GM19193 (cell line): ENCODE measurements around the gene HES5.

Experiments
- POLR2A ChIP-seq: IDR thresholded peaks from 4 replicates; pipeline ENCODE4 v1.6.1; 2011; ENCODE audit not compliant: insufficient read depth, insufficient read length; ENCODE audit errors: extremely low read depth

The HES5 gene

DNA sequence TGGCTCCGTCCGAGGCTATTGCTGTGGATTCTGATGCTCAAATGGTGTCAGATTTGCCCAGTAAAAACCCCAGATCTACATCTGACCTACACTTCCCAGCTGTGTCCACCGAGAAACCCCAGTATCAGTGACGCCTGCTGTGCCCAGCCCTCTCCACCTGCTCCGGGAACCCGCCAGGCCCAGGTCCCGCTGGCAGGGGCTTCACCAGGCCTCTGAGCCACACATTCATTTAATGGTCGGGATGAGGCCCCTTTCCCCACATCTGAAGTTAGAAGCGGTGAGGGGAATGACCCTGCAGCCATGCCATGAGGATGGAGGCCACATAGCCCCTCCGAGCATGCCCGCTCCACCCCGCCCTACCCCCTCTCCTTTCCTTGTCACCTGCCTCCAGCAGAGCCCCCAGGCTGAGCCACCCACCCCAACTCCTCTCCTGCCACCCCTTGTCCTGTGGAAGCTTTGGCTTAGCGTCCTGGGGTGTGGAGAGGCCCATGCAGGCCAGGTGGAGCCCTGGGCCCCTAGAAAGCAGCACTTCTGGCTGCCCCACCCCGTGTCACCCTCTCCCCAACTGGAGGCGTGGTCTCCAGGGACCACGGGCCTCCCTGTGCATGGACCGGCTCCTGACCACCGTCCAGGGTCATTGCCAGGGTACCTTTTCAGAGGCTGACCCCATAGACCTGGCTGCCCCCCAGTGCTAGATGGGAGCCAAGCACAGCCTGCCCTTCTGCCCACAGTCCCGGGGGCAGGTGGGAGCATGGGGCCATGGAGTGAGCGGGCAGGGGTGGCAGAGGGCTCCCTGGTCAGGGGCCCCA is 34.1 kb upstream of the HES5 start:
- peak; percentile 45 for TF ChIP-seq POLR2A

DNA sequence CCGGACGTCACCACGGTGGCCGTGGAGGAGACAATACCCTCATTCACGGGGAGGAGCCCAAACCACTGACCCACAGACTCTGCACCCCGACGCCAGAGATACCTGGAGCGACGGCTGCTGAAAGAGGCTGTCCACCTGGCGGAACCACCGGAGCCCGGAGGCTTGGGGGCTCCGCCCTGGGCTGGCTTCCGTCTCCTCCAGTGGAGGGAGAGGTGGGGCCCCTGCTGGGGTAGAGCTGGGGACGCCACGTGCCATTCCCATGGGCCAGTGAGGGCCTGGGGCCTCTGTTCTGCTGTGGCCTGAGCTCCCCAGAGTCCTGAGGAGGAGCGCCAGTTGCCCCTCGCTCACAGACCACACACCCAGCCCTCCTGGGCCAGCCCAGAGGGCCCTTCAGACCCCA is 33.1 kb upstream of the HES5 start:
- TF ChIP-seq POLR2A, result no peak

DNA sequence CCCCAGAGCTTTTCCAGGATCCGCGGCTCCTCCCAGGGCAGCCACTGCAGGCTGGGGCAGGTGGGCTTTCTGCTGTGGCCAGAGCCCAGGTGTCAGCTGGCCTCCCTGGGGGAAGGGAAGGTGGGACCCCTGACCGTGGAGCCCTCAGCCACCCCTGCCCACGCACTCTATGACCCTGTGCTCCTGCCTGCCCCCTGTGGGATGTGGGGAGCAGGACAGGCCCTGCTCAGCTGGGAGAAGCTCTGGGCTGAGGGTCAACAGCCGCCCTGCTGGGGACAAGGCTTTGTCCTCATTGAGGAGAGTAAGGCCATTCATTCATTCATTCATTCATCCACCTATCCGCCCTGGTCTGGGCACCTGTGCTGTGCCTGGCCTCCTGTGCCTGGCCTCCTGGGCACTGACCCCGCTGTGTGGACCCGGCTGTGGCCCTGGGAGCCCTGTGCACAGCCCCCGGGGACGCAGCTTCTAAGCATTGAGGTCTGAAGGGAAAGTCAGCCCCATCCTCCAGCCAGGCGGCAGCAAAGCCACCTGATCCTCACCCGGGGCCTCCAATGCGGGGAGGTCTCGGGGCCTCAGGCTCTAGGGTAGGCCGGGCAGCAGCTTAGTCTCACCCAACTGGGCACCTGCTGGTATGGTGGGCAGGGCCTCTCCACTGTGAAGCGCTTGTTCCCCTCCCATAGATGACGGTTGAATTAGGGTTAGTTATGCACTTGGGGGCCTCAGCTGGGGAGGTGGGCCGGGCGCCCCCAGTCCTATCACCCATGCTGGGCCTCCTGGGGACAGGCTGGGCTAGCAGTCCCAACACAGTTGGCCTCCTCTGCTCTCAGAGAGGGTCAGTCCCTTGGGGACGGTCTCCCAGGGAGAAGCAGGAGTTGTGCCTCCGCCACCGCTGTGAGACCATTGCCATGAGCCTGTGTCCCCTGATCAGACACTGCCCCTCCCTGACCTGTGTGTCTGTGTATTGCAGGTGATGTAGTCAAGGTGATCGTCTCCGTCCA is 32.1 kb upstream of the HES5 start:
- TF ChIP-seq POLR2A, result no peak

- no peak for TF ChIP-seq POLR2A
Observed at GRCh38 chr1:2561446-2561845, 31.4 kb upstream of the HES5 start.

GRCh38 chr1:2560299-2561073 is 30.4 kb upstream of the HES5 start:
- TF ChIP-seq POLR2A, result no peak

- no peak for TF ChIP-seq POLR2A
Observed at GRCh38 chr1:2559509-2560298, 29.6 kb upstream of the HES5 start.

DNA sequence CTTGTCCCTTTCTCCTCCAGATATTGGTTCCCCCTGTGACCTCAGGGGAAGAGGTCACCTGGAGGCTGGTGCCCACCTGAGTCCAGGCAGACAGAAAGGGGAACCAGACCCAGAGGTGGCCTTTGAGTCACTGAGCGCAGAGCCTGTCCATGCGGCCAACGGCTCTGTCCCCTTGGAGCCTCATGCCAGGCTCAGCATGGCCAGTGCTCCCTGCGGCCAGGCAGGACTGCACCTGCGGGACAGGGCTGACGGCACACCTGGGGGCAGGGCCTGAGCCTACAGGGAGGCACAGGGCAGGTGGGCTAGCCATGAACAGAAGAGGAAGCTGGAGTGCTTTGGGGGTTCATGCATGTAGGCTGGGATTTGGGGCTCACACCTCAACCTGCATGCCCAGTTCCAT is 28.8 kb upstream of the HES5 start:
- no peak for TF ChIP-seq POLR2A

DNA sequence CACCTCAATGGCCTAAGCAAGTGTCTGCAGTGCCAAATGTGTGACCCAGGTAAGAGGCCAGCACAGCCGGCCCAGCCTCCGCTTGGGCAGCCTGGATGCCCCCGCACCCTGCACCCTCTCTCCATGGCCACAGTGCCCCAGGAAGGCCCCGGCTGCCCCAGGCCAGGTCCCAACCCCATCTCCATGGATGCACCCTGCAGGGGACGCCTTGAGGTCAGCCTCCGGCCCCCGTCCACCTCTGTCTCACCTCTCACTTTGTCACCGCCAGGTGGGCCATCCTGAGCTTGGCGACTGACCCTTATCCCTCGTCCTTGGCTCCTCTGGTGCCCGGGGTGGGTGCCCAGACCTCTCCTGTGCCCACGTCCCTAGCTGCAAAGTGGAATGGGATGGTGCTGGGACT is 28.4 kb upstream of the HES5 start:
- TF ChIP-seq POLR2A, result no peak

GRCh38 chr1:2557482-2558400 is 27.7 kb upstream of the HES5 start:
- TF ChIP-seq POLR2A, result no peak

GRCh38 chr1:2556678-2557481 is 26.8 kb upstream of the HES5 start:
- TF ChIP-seq POLR2A, result peak; percentile 14

GRCh38 chr1:2556277-2556677 is 26.2 kb upstream of the HES5 start, which contains the start of gene TNFRSF14:
Gene TNFRSF14 (plus strand): TSS chr1:2556371. CDS start chr1:2556665, 294 bp downstream.
- TF ChIP-seq POLR2A, result peak; percentile 61

DNA sequence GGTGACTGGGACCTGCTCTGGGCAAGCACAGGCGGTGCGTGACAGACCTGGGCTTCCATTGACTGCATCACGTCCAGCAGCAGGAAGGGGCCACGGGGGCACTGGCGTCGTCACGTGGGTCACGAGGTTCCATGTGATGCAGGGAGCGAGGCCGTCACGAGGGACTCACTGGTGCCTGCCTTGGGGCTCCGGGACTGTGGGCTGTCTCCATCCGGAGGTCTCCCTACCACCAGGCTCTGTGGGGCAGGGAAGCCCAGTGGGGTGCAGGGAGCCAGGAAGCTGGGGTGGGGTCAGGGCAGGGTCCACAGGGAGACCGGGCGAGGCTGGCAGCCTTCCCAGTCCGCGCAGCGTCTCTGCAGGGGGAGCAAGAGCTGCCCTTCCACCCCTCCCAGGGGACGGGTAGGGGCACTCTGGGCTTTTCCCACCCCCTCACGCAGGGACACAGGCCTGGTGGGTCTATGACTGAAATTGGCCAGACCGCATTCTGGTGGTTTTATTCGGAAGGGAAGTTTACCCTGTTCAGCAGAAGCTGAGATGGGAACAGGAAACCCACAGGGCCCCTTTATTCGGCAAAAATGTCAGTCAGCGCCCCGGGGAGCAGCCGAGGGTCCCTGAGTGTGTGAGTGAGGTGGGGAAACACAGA is 25.7 kb upstream of the HES5 start:
- peak; percentile 41 for TF ChIP-seq POLR2A
